Lung (tissue), 12 donors: Measurements from ENCODE around the gene FILIP1L. TPM values are rescaled to one million over a fixed set of nuclear protein-coding genes. Genes with fewer than 3 reads are reported as not detected.

Source experiments
- ATAC-seq: fragments of 200-7000 bp; cut with Tn5 transposase; one replicate; pipeline ENCODE4 v1.9.1; 2020; ENCODE audit warnings: moderate number of reproducible peaks; ENCODE audit not compliant: insufficient read depth, low FRiP score
- DNase-seq, 3 donors: peaks; one replicate each; pipeline ENCODE4 v3.0.0-alpha.2; 2013 to 2017
- H3K27ac ChIP-seq, 2 donors: one replicate each; pipeline ENCODE4 v1.5.1; 2013; ENCODE audit warnings: mild to moderate bottlenecking in 2 of 2, moderate library complexity in 2 of 2, control low read depth in 1 of 2, inconsistent platforms in 1 of 2, low read depth in 1 of 2, low read length in 1 of 2
- H3K27me3 ChIP-seq, 3 donors: one replicate each; pipeline ENCODE4 v1.5.1; 2013; ENCODE audit warnings: low read length in 2 of 3; ENCODE audit not compliant: control insufficient read depth in 3 of 3, insufficient read depth in 3 of 3
- H3K36me3 ChIP-seq, 4 donors: one replicate each; pipeline ENCODE4 v1.5.1; 2013; ENCODE audit warnings: low read length in 4 of 4, mild to moderate bottlenecking in 1 of 4, moderate library complexity in 1 of 4; ENCODE audit not compliant: control insufficient read depth in 4 of 4, insufficient read depth in 4 of 4
- H3K4me1 ChIP-seq, 5 donors: one replicate each; pipeline ENCODE4 v1.5.1; 2013; ENCODE audit warnings: low read length in 5 of 5, mild to moderate bottlenecking in 2 of 5, moderate library complexity in 1 of 5; ENCODE audit not compliant: control insufficient read depth in 5 of 5, insufficient read depth in 5 of 5
- H3K4me3 ChIP-seq: one replicate; pipeline ENCODE4 v1.5.1; 2013; ENCODE audit warnings: mild to moderate bottlenecking, control low read depth, moderate library complexity
- H3K9ac ChIP-seq, 2 donors: one replicate each; pipeline ENCODE4 v1.5.1; 2013; ENCODE audit warnings: low read length in 2 of 2, control low read depth in 1 of 2; ENCODE audit not compliant: insufficient read depth in 1 of 2
- H3K9me3 ChIP-seq, 4 donors: one replicate each; pipeline ENCODE4 v1.5.1; 2013; ENCODE audit warnings: low read length in 3 of 4, mild to moderate bottlenecking in 1 of 4, moderate library complexity in 1 of 4; ENCODE audit not compliant: control insufficient read depth in 4 of 4, insufficient read depth in 3 of 4
- CTCF ChIP-seq: IDR thresholded peaks from 2 replicates; pipeline ENCODE4 v1.5.1; 2012; ENCODE audit warnings: mild to moderate bottlenecking; ENCODE audit errors: control extremely low read depth, extremely low read depth
- WGBS, 2 donors: extraction: QIAGEN DNeasy Blood & Tissue Kit; methylation state at CpG; one replicate each; pipeline ENCODE4 v1.1.7; 2013; 5-methylcytosine and 5-hydroxymethylcytosine counted together
- polyA plus RNA-seq, 2 donors: library from polyadenylated mRNA; stranded (reverse); fragments of 200-250 nt; gene quantifications; one replicate each; pipeline ENCODE4 v1.2.1, GENCODE V29; 2013
- total RNA-seq, 2 donors: library from RNA; depleted of rRNA in 1 of 2; stranded (reverse); fragments of >200 nt in 1 of 2; gene quantifications; one replicate each; pipeline ENCODE4 v1.2.1, GENCODE V29; 2014 to 2021
- donor health status: control.
- donor health status: control.
- donor health status: Bipolar disorder and iron deficiency.
- donor health status: healthy.
- donor health status: DM: yes; HTN: yes; CAD: no.

FILIP1L gene
- total and polyA plus RNA-seq, 4 donors, result 8.3 to 27.8 (median 22.5) TPM

DNA sequence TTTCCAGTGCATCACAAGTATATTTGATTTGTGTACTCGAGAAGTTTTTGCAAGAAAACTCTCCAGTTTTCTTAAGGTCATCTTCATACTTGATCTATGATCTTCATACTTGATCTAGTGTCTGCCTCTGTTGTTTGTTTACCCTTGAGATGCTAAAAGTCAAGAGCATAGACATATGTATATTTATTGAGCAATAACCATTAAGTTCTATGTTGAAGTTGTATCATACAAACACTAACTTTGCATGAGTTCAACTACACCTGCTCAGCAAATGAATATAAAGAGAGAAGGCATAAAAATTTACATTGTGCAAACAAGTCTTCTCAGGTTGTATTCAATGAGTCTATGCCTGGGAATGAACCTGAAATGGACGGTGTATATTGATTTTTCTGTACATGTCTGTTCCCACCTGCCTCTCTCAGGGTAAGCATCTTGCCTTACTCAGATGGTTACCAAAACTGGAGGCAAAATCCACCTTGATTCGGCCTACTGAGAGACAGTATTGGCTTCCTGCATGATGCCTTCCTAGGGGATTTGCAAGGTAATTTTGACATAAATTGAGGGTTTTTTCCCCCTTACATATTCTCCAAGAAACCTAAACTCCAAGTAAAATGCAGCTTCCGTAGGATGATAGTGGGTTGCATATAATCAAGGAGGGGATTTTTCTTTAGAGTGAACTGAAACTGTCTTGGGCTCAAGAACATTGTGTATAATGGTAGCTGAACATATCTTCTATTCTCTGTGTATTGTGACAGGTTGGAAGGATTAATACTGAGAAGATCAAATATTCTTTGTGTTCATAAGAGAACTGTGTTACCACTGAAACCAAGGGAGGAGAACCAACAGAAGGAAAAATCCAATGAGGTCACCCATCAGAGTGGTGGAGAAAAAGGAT is 110.4 kb downstream of the FILIP1L start:
- Histone ChIP-seq H3K9me3 (no peaks in the 10 kb centered on the region), H3K9ac (no peak overlapping the region), H3K27me3 (no peaks in the 10 kb centered on the region), H3K4me3 (no peak overlapping the region), H3K4me1 (peaks cover 0 to 31% (median 0%) of the 10 kb centered on the region in 5 donors), H3K36me3 (no peaks in the 10 kb centered on the region), H3K27ac (no peak overlapping the region)
- TF ChIP-seq CTCF, result no peak
- no peak for ATAC-seq
- no peak for DNase-seq
- WGBS, 2 donors, result 91 to 93% methylated on average over 4 of the region's 4 CpGs

DNA sequence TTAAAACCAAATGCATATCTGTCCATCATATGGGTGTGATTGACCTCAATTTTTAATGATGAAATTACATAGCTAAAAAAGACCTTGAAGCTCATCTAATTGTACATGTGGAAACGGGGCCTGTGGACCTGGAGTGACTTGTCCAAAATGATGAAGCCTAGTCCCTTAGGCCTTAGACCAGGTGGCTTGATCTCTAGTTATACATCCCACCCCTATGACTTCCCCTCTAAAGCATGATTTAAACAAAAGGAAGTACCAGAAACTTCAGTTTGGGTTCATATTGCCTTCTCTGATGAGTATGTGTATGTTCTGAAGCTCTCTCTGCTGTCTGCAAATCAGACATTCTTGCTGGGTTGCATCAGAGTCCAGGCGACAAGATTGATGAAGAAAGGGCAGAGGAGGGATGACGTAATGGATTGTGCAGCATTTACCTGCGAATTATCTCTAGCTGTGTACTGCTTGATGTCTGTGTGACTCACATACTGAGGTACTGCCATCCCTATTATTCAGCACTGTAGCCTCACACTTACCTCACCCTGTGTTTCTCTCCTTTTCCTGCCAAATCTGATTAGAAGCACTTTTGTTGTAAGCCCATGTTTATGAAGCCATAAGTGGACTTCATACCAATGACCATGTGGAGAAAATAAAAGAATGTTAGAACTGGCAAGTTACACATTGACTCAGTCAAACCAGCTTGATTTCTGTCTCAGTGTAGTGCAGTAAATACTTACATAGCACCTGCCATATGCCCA is 111.5 kb downstream of the FILIP1L start:
- Histone ChIP-seq H3K9ac (no peak overlapping the region), H3K4me3 (no peak overlapping the region), H3K9me3 (no peaks in the 10 kb centered on the region), H3K36me3 (no peaks in the 10 kb centered on the region), H3K4me1 (peaks cover 0 to 25% (median 0%) of the 10 kb centered on the region in 5 donors), H3K27me3 (no peaks in the 10 kb centered on the region), H3K27ac (peak overlapping the region in 1 of 2 donors; percentile 52)
- DNase-seq (peak in 2 of 3 donors; percentile 38 to 62), ATAC-seq (peak; percentile 47)
- no peak for TF ChIP-seq CTCF
- 45 to 67% methylated on average over 4 of the region's 4 CpGs for WGBS, 2 donors

- no peak for TF ChIP-seq CTCF
- Histone ChIP-seq H3K9ac (no peak overlapping the region), H3K27ac (no peak overlapping the region), H3K36me3 (no peaks in the 10 kb centered on the region), H3K4me3 (no peak overlapping the region), H3K9me3 (no peaks in the 10 kb centered on the region), H3K27me3 (no peaks in the 10 kb centered on the region), H3K4me1 (peaks cover 0 to 21% (median 0%) of the 10 kb centered on the region in 5 donors)
- WGBS, 2 donors, result 95 to 98% methylated on average over 8 of the region's 8 CpGs
- DNase-seq, result no peak
- ATAC-seq, result no peak
Observed at GRCh38 chr3:100001526-100002270, 112.6 kb downstream of the FILIP1L start.
